Stimulated activated CD4-positive, alpha-beta T cell treated with anti-CD3 and anti-CD28 coated beads, Interleukin-2, amount 100 ng/mL, for 48 hours (primary cell): ENCODE results near the gene RARA.
A peak's percentile ranks its signal among the peaks of the same experiment; 100 is the strongest.
"Not testable (repeated sequence)": the region's sequence is repeated elsewhere in the genome, so short reads cannot be mapped to it uniquely, and the experiment has no call there.

Experiments
- DNase-seq, 2 donors: peaks; one replicate each; pipeline ENCODE4 v3.0.0-alpha.2; 2020

The RARA gene

DNA sequence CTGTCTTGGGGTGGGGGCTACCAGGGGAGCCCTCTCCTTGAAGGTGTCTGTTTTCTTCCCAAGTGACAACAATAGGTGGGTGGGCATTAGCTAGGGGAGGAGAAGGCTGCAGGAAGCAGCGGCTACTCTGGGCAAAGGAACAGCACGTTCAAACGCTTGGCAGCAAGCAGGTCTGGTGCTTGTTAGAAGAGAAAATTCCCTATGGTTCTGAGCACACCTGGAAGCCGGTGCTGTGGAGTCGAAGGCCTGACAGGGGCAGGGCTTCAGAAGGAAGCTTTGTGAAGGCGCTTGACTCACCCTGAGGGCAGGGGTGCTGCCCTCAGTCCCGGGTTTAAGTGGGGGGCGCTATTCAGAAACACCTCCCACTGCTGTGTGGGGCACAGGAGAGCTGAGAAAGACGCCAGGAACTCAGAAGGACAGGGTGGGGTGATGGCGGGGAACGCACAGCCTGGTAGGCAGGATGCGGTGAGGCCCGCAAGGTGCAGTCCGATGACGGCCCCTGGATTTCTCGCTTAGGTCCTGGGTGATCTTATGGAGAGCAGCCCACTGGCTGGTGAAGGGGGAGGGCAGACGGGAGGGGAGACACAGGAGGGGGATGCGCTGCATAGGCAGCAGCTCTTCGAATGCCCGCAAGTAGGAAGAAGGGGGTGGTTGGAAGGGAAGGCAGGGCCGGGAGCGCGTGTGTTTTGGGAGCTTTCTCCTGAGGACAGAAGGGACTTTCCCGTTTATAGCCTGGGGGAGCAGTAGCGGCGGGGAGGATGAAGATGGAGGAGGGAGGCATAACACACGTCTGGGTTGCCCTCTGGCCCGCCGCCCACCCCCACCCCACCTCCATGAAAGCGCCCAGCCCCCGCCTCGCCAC, 52.3 kb downstream of the RARA start:
- DNase-seq: no peak

- no peak for DNase-seq
Measured at GRCh38 chr17:40361925-40362695, 53.1 kb downstream of the RARA start.

DNA sequence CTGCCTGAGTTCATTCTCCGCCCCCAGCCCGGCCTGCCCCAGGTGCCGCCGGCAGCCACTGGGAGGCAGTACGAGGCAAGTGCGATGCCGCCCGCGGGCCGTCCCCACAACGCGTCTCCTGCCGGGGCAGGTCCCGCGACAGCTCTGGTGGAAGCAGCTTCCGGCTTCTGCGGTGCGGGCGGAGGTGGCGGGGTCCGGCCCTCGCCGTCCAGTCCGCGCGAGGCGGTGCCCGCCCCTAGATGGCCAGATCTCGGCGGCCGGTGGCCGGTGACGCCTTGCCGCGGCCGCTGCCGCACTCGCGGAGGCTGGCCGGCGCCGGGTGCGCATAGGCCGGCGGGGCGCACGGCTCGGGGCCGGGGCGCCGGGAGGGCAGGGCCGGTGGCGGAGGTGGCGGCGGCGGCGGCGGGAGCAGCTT, 53.7 kb downstream of the RARA start:
- DNase-seq: peak; percentile 86

GRCh38 chr17:40363111-40363827, 54.3 kb downstream of the RARA start:
- DNase-seq: no peak

DNA sequence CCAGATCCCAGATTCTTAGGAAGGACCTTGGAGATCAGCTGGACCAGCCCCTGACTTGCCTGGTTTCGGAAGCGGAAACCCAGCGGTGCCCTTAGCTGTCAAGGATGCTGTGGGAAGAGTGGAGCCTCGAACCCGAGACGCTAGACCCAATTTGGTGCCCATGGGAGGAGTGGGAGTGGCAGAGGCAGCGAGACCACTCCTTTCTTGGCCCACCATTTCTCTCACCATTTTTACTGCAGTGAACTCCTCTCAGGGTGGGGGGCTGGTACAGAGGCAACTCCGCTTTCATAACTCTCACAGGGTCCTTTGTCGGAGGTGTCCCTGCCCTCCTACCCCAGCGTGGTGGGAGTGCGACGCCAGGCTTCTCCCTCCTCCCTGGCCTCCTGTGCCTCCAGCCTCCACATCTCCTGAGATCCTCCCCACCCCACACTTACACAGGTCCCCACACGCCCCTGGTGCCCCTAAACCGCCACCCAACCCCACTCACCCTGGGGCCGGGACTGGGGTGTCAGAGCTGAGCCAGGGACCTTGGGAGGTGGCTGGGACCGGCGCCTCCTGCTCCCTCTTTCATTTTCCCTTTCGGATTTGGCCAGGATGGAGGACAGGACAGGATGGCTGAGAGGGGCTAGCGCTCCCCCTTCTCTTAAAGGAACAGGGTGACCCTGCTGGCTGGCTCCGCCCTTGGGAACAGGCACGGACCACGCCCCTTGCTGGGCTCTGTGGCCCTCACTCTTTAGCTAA, 55.3 kb downstream of the RARA start, which contains the start of gene GJD3:
TSS of gene GJD3 (minus strand) at position 617 of the 741 bp plus-strand sequence. CDS start 922 bp downstream, outside the sequence.
- no peak for DNase-seq

DNA sequence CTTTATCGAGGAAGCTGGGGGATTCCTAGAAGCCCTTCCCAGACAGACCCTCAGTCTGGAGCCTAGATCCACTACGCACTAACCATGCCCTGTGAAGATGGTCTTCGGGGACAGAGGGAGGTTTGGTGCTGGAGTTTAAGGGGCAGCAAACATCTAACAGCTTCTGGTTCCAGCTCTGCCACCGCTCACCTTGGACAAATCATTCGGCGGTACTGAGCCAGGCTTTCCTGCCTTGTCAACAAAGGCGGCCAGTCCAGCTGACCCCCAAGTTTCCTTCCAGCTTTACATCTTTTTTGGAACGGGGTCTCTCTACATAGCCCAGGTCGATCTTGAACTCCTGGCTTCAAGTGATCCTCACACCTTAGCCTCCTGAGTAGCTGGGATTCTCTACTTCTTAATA, 55.9 kb downstream of the RARA start:
- DNase-seq: no peak

DNA sequence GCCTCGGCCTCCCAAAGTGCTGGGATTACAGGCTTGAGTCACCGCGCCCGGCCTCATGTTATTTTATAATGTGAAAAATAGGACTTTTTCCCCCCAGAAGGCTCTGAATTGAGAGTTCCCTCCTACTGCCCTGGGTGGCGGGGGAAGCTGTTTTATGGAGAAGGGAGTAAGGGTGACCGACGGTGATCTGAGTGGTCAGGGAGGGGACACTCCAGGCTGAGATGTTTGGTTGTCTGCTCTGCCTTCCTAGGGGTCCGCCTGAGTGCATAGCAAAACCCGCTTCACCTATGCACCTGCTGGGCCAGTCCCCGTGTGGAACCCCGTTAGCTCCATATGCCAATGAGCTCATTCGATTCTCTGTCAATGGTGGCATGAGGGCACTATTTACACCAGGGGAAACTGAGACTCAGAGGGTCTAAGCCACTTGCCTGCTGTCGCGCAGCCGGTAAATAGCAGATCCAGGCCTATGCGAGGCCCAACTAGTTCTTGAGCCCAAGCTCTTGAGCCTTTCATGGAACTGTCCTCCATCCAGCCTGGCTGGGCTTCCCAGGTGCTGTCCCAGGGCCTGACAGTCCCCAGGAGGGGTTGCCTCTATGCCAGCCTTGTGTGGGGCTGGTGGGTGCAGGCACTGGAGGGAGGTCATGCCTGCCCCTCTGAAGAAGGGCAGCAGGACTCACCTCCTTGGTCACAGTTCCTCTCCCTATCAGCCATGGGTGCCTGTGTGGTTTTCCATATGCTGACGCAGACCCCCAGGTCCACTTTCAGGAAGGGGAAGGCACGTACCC, 57.3 kb downstream of the RARA start:
- DNase-seq: no peak

GRCh38 chr17:40366861-40367518, 58.0 kb downstream of the RARA start:
- DNase-seq: no peak

GRCh38 chr17:40367728-40368127, 58.7 kb downstream of the RARA start:
- DNase-seq: not testable (repeated sequence)

DNA sequence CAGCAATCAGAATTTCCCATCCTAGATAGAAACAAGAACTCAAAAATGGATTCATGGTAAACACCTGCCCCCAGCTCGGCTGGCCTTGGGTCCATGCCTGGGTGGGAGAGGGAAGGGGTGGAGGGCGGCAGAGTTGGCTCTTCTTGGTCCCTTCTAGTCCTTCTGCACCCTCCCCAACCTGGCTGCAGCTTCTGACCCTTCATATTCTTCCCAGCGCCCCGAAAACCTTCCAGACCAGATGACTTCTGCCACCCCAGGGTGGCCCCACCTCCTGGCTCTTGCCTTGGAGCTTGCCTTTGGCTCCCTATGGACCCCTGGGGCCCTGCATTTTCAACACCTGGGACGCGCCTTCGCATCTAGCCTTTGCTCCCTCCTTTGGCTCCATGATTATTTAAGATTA, 60.9 kb downstream of the RARA start:
- no peak for DNase-seq

- no peak for DNase-seq
Measured at GRCh38 chr17:40371261-40371929, 62.4 kb downstream of the RARA start.

DNA sequence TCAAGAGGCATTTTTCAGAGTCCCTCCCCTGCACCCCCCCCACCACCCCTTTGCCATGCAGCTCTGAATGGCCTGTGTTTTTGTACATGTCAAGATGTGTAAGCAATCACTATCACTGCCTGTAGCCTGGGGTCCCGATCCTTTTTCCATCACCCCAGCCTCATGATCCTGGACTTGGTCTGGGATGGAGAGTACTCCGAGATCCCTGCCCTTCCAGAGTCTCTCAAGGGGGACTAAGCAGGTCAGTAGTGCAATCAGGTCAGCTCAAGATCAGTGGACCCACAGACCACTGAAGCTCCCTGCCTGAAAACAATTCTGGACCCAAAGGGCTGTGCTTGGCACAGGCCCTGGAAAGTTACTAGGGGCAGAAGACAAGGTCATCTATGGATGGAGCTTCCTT, 63.1 kb downstream of the RARA start:
- DNase-seq: no peak

DNA sequence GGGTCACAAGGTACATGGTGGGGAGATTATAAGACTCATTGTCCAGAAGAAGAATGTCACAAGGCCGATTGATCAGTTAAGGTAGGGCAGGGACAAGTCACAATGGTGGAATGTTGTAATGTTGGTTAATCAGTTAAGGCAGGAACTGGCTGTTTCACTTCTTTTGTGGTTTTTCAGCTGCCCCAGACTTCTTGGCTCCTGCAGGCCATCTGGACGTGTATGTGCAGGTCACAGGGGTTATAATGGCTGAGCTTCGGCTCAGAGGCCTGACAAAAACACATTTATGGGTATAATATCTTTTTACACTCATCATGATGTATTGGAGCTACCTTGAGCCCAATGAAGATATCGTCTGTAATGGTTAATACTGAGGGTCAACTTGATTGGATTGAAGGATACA, 63.7 kb downstream of the RARA start:
- not testable (repeated sequence) for DNase-seq

- DNase-seq: no peak
Measured at GRCh38 chr17:40373324-40373723, 64.3 kb downstream of the RARA start.

DNA sequence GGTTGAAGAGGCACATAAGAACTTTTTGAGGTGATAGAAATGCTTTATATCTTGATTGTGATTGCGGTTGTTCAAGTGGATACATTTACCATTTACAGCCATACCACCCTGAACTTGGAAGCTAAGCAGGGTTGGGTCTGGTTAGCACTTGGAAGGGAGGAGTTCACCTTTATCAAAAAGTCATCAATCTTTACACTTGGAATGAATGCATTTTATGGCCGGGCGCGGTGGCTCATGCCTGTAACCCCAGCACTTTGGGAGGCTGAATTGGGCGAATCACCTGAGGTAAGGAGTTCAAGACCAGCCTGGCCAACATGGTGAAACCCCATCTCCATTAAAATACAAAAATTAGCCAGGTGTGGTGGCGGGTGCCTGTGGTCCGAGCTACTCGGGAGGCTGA, 65.0 kb downstream of the RARA start:
- DNase-seq: no peak

- no peak for DNase-seq
Measured at GRCh38 chr17:40374821-40375498, 66.0 kb downstream of the RARA start.

- DNase-seq: not testable (repeated sequence)
Measured at GRCh38 chr17:40375786-40376185, 66.8 kb downstream of the RARA start.

- DNase-seq: not testable (repeated sequence)
Measured at GRCh38 chr17:40376541-40376940, 67.6 kb downstream of the RARA start.

DNA sequence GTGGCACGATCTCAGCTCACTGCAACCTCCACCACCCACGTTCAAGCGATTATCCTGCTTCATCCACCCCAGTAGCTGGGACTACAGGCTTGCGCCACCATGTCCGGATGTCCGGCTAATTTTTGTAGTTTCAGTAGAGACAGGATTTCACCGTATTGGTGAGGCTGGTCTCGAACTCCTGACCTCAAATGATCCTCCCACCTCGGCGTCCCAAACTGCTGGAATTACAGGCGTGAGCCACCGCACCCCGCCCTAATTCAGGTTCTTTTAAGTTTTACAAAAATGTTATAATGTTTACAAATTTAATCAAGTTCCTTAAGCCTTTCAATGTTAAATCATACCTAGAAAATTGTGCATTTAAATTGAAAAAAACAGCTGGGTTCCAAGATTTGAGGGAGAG, 68.9 kb downstream of the RARA start:
- DNase-seq: no peak

DNA sequence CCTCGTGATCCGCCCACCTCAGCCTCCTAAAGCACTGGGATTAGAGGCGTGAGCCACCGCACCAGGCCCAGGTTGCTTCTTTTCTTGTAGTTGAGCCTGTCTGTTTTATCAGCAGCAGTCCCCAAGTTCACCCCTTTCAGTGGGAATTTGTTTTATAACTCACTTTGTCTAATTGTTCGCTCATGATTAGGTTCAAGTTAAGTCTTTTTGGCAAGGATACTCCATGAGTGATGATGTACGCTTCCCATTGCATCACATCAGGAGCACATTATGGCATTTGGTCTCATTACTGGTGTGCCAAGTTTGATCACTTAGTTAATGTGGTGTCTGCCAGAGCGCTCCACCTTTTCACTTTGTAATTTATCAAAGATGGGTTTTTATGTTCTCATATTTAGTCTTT, 70.0 kb downstream of the RARA start:
- no peak for DNase-seq
